MM.1S (cell line): ENCODE measurements around the gene DMRTB1.

Experiments used
- EZH2phosphoT487 ChIP-seq: fragments of 300-600 bp; sonication (generic); IDR thresholded peaks from 2 replicates; pipeline ENCODE4 v1.6.1; 2018; ENCODE audit warnings: antibody characterized with exemption, low read length
- TF ChIP-seq, protein P1 (sequence below): fragments of 300-600 bp; sonication (generic); IDR thresholded peaks from 2 replicates; pipeline ENCODE4 v1.5.1; 2016; ENCODE audit warnings: antibody characterized with exemption, low read length, mixed read lengths

DNA sequence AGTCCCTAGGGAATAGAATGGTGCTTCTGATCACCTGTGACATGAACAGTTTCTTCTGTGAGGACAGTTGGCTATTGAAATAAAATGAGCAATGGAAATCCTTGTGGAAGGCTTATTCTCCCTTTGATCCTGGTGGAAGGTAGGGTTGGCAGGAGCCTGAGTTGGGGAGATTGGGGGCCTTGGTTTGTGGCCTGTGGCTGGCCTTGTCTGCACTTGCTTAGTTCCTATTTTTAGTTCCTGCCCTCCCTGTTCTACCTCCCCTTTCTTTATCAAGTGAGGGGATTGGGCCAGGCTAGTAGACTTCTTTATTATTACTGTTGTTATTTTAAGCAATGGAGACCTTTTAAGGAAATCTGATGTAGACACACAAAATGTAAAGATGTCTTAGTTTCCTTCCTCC is 8.2 kb downstream of the DMRTB1 start:
- TF ChIP-seq, protein P1, sequence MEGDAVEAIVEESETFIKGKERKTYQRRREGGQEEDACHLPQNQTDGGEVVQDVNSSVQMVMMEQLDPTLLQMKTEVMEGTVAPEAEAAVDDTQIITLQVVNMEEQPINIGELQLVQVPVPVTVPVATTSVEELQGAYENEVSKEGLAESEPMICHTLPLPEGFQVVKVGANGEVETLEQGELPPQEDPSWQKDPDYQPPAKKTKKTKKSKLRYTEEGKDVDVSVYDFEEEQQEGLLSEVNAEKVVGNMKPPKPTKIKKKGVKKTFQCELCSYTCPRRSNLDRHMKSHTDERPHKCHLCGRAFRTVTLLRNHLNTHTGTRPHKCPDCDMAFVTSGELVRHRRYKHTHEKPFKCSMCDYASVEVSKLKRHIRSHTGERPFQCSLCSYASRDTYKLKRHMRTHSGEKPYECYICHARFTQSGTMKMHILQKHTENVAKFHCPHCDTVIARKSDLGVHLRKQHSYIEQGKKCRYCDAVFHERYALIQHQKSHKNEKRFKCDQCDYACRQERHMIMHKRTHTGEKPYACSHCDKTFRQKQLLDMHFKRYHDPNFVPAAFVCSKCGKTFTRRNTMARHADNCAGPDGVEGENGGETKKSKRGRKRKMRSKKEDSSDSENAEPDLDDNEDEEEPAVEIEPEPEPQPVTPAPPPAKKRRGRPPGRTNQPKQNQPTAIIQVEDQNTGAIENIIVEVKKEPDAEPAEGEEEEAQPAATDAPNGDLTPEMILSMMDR = no peak
- no peak for TF ChIP-seq EZH2phosphoT487
